Transverse colon (tissue), 4 donors: ENCODE results near the gene COLEC12. TPM values are rescaled to one million over a fixed set of nuclear protein-coding genes. Genes with fewer than 3 reads are reported as not detected.

Experiments
- DNase-seq: peaks from one replicate; pipeline ENCODE4 v3.0.0-alpha.2; 2019
- H3K27ac ChIP-seq, 4 donors: fragments of 200-600 bp; sonication (generic); 2 replicates each; pipeline ENCODE4 v1.5.1; 2016 to 2018; ENCODE audit warnings: inconsistent platforms in 4 of 4
- H3K27me3 ChIP-seq: fragments of 200-600 bp; sonication (generic); 2 replicates; pipeline ENCODE4 v1.5.1; 2017; ENCODE audit warnings: inconsistent platforms
- H3K36me3 ChIP-seq, 4 donors: fragments of 200-600 bp; sonication (generic); 2 replicates each; pipeline ENCODE4 v1.5.1; 2017 to 2019; ENCODE audit warnings: inconsistent platforms in 4 of 4
- H3K4me1 ChIP-seq, 4 donors: fragments of 200-600 bp; sonication (generic); 2 replicates each; pipeline ENCODE4 v1.5.1; 2017 to 2020; ENCODE audit warnings: inconsistent platforms in 4 of 4
- H3K4me3 ChIP-seq, 4 donors: fragments of 200-600 bp; sonication (generic); 1 replicate in 1 of 4; 2 replicates in 3 of 4; pipeline versions ENCODE4 v1.5.1 to v1.6.1; 2017 to 2019; ENCODE audit warnings: inconsistent platforms in 4 of 4
- H3K9me3 ChIP-seq, 2 donors: fragments of 200-600 bp; sonication (generic); 2 replicates each; pipeline ENCODE4 v1.5.1; 2017 to 2019; ENCODE audit warnings: inconsistent platforms in 2 of 2
- CTCF ChIP-seq, 5 experiments: fragments of 200-600 bp in 3 of 5; fragments of 450-650 bp in 2 of 5; sonication (generic) in 3 of 5; IDR thresholded peaks; 1 replicate in 2 of 5; 2 replicates in 3 of 5; pipeline ENCODE4 v1.5.1; 2016 to 2017; ENCODE audit warnings: antibody characterized with exemption in 5 of 5, inconsistent platforms in 3 of 5, mild to moderate bottlenecking in 2 of 5, moderate library complexity in 1 of 5
- EP300 ChIP-seq: sonication (generic); formaldehyde crosslinking; IDR thresholded peaks from one replicate; pipeline ENCODE4 v1.6.1; 2017; ENCODE audit warnings: antibody characterized with exemption, low read depth
- POLR2A ChIP-seq: fragments of 450-650 bp; IDR thresholded peaks from one replicate; pipeline ENCODE4 v1.6.1; 2016; ENCODE audit warnings: antibody characterized with exemption, mild to moderate bottlenecking, moderate library complexity
- POLR2AphosphoS5 ChIP-seq, 3 donors: sonication (generic); formaldehyde crosslinking; IDR thresholded peaks; one replicate each; pipeline ENCODE4 v1.6.1; 2016; ENCODE audit warnings: antibody characterized with exemption in 3 of 3
- WGBS, 2 donors: methylation state at CpG; one replicate each; pipeline ENCODE4 v1.1.5; 2018; ENCODE audit warnings: low coverage in 1 of 2; 5-methylcytosine and 5-hydroxymethylcytosine counted together
- in situ Hi-C, 4 donors: fragments of 200-750 bp; cut with MboI; loops; one replicate each; pipeline versions ENCODE4 v1.15.0 to v1.15.1; 2017; ENCODE audit warnings: low sequenced_read_pairs in 3 of 4, low pct_ligation_motif_present in 1 of 4, low pct_unique_long_range_greater_than_20kb in 1 of 4
- intact Hi-C: fragments of 100-400 bp; cut with DNase I; formaldehyde crosslinking; loops from one replicate; pipeline ENCODE4 v1.15.1; 2023; ENCODE audit warnings: low total_unique reads
- total RNA-seq, 4 donors: library from RNA; depleted of rRNA; stranded (reverse); fragments of >200 nt; gene quantifications; one replicate each; pipeline ENCODE4 v1.1.0, GENCODE V29; 2016

COLEC12 gene
- total RNA-seq, 4 donors from 2014 or later = 1.4 to 7.8 (median 2.8) TPM

DNA sequence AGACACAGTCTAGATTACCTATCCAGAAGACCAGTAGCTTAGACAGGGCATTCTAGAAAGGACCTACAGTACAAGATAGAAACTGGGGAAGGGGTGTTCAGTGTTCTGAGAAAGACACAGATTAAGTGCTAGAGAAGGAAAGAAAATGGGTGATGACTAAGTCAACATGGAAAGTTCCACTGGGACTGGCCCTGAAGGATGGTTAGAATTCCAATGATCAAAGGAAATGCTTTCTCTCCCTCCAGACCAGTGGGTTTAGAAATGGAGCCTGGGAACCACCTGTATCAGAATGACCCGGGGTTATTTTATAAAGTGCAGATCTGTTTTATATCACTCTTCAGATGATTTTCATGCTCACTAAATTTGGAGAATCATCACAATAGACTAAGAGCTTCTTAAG, 5.8 kb upstream of the COLEC12 start:
- DNase-seq = no peak
- TF ChIP-seq EP300 = no peak
- intact Hi-C loops = no loop called here
- 93 to 100% methylated on average over 1 of the region's 1 CpG for WGBS, 2 donors
- Histone ChIP-seq H3K36me3 (no peaks in the 10 kb centered on the region), H3K4me1 (no peaks in the 10 kb centered on the region), H3K9me3 (no peaks in the 10 kb centered on the region), H3K27ac (no peak overlapping the region), H3K4me3 (no peak overlapping the region), H3K27me3 (peaks cover 5% of the 10 kb centered on the region)
- in situ Hi-C loops = no loop called here

- intact Hi-C loops = no loop called here
Observed at GRCh38 chr18:505483-506122, 5.1 kb upstream of the COLEC12 start.

DNA sequence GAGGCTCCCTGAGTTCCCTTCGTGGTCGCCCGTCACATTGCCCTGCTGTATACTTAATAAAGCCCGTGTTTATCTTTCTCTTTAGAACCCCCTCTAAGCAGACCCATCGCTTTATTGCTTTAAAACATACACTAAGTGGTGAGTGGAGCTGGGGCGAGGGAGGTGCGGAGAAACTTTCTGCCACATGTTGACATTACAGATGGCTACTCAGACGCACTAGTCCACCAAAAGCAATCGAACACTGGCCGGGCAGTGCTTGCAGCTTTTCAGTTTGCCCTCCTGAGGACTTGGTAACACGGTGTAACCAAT, 859 bp upstream of the COLEC12 start:
- Histone ChIP-seq H3K4me1 (peaks cover 0 to 16% (median 6%) of the 10 kb centered on the region in 4 donors), H3K36me3 (no peaks in the 10 kb centered on the region), H3K27ac (no peak overlapping the region), H3K4me3 (peak overlapping the region in 1 of 4 donors; percentile 57), H3K27me3 (peaks cover 38% of the 10 kb centered on the region), H3K9me3 (no peaks in the 10 kb centered on the region)
- no peak for TF ChIP-seq POLR2A
- TF ChIP-seq CTCF (IDR thresholded peaks at IDR 0.05) = no peak
- TF ChIP-seq EP300 = no peak
- TF ChIP-seq POLR2AphosphoS5 (IDR thresholded peaks at IDR 0.05) = no peak
- DNase-seq = no peak
- in situ Hi-C loops (no loop called here), intact Hi-C loops (no loop called here)
- WGBS, 2 donors = 22 to 33% methylated on average over 6 to 11 of the region's 11 CpGs

More at GRCh38 chr18:505483-506122, 5.1 kb upstream of the COLEC12 start:
- no peak for DNase-seq
- no peaks in the 10 kb centered on the region for H3K36me3 ChIP-seq
- no peak overlapping the region for H3K4me3 ChIP-seq
- peaks cover 0 to 3% (median 1%) of the 10 kb centered on the region in 4 donors for H3K4me1 ChIP-seq
- peaks cover 12% of the 10 kb centered on the region for H3K27me3 ChIP-seq
- WGBS, 2 donors = 26 to 65% methylated on average over 3 to 6 of the region's 6 CpGs
- TF ChIP-seq EP300 (no peak), POLR2A (no peak), POLR2AphosphoS5 (IDR thresholded peaks at IDR 0.05) (no peak), CTCF (IDR thresholded peaks at IDR 0.05) (no peak)
- no peaks in the 10 kb centered on the region for H3K9me3 ChIP-seq
- no peak overlapping the region for H3K27ac ChIP-seq
- in situ Hi-C loops = no loop called here

DNA sequence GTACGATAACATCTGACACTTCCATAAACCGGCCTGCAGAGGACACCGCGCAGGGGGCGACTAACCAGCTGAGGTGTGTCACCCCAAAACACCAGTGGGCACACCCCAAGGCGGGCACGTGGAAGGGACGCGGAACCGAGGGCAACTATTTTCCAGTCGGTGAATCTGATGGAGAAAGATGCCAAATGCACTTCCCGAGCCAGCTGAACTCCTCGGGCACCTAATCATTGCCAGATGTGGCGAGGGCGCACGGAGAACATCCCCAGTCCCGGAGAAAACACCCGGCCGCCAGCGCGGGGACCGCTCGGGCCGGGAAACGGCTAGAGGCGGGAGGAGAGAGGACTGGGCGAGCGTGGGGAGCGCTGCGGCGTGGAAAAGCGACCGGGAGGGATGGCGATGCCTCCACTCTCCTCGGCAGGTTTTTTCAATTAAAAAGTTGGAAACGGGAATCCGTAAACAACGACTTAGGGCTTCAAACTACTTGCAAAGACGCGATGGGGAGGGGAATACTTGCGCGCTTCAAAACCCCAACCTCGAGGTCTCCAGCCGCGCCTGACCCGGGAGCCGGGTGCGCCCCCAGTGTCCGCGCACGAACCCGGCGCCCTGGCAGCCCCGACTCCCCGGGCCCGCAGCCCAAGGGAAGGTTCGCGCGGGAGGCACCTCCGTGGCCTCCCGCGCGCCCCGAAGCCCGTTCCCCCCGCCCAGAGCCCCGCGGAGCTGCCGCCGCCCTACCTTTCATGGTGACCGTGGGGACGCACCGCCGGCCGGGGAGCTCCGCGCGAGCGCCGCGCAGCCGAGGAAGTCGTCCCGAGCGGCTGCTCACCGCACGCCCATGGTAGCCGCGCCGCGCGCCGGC, 497 bp downstream of the COLEC12 start:
- in situ Hi-C loops = no loop called here
- DNase-seq = no peak
- intact Hi-C loops = no loop called here

More for the DNA sequence above, 497 bp downstream of the COLEC12 start:
- peak overlapping the region; percentile 38 to 57 (median 42) for H3K4me3 ChIP-seq
- peak overlapping the region; percentile 36 to 55 (median 46) for H3K27ac ChIP-seq
- peaks cover 0 to 16% (median 6%) of the 10 kb centered on the region in 4 donors for H3K4me1 ChIP-seq
- 10% methylated on average over 56 of the region's 93 CpGs; no CpG with 5 or more reads in 1 of the 2 donors for WGBS, 2 donors
- TF ChIP-seq CTCF (IDR thresholded peaks at IDR 0.05) (no peak), POLR2A (no peak), POLR2AphosphoS5 (IDR thresholded peaks at IDR 0.05) (no peak), EP300 (no peak)
- H3K27me3 ChIP-seq = peaks cover 38% of the 10 kb centered on the region
- no peaks in the 10 kb centered on the region for H3K9me3 ChIP-seq
- no peaks in the 10 kb centered on the region for H3K36me3 ChIP-seq
